ENCODE results near the gene SDR42E2.

SDR42E2 gene

DNA sequence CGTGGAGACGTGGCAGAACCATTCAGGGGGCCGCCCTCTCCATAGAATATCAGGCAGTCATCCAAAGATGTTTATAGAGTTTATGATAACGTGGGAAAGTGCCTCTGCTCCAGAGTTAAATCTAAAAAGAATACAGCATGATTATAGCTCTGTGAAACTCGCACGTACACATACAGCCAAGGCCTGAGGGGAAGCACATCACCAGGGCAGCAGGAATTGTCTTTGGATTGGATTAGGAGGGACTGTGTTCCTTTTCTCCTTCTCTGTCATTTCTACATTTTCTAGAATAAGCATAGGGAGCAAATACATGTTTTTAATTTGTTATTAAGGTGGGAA, 70.7 kb downstream of the SDR42E2 start:
- TF ChIP-seq, protein P1, sequence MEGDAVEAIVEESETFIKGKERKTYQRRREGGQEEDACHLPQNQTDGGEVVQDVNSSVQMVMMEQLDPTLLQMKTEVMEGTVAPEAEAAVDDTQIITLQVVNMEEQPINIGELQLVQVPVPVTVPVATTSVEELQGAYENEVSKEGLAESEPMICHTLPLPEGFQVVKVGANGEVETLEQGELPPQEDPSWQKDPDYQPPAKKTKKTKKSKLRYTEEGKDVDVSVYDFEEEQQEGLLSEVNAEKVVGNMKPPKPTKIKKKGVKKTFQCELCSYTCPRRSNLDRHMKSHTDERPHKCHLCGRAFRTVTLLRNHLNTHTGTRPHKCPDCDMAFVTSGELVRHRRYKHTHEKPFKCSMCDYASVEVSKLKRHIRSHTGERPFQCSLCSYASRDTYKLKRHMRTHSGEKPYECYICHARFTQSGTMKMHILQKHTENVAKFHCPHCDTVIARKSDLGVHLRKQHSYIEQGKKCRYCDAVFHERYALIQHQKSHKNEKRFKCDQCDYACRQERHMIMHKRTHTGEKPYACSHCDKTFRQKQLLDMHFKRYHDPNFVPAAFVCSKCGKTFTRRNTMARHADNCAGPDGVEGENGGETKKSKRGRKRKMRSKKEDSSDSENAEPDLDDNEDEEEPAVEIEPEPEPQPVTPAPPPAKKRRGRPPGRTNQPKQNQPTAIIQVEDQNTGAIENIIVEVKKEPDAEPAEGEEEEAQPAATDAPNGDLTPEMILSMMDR (IDR thresholded peaks at IDR 0.05; ENCODE audit: low read length, missing control alignments): no peak

DNA sequence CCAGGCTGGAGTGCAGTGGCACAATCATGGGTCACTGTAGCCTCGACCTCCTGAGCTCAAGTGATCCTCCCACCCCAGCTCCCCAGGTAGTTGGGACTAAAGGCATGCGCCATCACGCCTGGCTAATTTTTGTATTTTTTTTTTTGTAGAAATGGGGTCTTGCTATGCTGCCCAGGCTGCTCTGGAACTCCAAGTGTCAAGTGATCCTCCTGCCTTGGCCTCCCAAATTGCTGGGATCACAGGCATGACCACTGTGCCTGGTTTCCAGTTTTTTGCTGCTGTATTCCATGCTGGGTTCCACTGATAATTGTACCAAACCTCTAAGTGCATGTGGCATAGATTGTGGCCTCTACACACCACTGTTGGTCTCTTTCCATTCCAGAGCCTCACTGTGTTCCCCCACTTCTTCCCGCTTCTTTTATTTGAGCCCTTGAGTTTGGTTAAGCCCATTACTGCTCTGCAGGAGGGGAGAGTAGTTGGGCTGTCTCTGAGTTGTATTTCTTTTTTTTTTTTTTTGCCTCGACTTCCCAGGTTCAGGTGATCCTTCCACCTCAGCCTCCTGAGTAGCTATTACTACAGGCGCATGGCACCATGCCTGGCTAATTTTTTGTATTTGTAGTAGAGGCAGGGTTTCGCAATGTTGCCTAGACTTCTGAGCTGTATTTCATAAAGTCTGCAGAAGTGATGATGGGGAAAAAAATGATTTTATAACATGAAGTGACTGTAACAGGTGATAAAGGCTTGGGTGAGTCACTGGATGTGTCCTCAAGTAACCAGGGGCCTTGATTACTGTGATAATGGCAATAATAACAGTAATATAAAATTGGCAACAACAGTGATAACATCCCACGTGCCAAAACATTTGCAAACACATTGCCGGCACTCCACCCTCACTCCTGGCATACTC, 73.8 kb downstream of the SDR42E2 start:
- TF ChIP-seq, protein P1 (IDR thresholded peaks at IDR 0.05; ENCODE audit: low read length, missing control alignments): no peak

More for the DNA sequence above, 70.7 kb downstream of the SDR42E2 start:
- no peak overlapping the region for H3K4me3 ChIP-seq (replicated peaks; ENCODE audit: low read depth, low read length)
- DNase-seq (ENCODE audit: low read depth): no peak

DNA sequence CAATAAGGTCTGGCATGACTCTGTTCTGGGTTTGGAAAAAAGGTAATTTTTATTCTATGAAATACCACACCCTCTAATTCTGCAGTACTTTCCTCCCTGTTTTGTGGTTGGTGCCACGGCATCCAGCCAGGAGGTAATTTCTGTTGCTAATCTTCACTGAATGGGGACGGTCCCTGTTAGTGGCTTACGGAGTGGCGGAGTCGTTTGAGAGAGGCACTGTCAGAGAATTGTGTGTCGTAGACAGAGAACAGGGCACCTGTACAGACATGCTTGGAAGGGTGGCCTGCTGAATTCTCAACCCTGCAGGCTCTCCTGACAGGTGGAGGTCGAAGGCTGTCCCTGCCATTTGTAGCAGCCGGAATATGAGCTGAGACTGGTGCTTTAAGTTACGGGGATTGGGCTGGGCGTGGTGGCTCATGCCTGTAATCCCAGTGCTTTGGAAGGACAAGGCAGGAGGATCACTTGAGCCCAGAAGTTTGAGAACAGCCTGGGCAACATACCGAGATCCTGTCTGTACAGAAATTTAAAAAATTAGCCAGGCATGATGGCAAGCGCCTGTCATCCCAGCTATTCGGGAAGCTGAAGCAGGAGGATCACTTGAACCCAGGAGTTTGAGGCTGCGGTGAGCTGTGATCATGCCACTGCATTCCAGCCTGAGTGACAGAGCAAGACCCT, 77.0 kb downstream of the SDR42E2 start:
- TF ChIP-seq, protein P1 (IDR thresholded peaks at IDR 0.05; ENCODE audit: low read length, missing control alignments): no peak
- DNase-seq (ENCODE audit: low read depth): no peak
- no peak overlapping the region for H3K4me3 ChIP-seq (replicated peaks; ENCODE audit: low read depth, low read length)

More for the DNA sequence above, 73.8 kb downstream of the SDR42E2 start:
- no peak overlapping the region for H3K4me3 ChIP-seq (replicated peaks; ENCODE audit: low read depth, low read length)
- DNase-seq (ENCODE audit: low read depth): peak; percentile 52

DNA sequence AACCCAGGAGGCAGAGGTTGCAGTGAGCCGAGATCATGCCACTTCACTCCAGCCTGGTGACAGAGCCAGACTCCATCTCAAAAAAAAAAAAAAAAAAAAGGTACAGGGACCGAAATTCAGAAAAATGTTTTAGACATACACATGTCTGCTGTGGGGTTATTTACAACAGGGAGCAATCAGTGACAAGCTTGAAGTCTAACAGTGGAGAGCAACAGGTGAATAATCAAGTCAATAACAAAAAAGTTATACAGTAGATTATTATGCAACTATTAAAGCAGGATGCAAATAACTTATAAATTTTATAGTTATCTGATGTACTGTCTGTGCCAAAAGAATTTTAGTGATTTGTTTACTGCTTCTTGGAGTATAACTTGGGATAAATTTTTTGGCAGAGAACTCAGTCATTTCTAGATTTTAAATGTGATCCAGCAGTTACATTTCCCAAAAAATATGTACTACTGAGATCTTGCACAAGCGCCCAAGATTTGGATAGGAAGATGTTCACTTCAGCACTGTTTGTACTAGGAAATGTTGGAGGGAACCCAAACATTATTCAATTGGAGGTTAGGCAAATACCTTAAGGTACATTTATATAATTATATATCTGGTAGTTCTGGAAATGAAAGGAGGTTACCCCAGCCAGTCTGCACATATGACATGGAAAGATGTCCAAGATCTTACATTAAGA, 77.9 kb downstream of the SDR42E2 start:
- TF ChIP-seq, protein P1 (IDR thresholded peaks at IDR 0.05; ENCODE audit: low read length, missing control alignments): no peak
- DNase-seq (ENCODE audit: low read depth): peak; percentile 68
- no peak overlapping the region for H3K4me3 ChIP-seq (replicated peaks; ENCODE audit: low read depth, low read length)
